HuH-7 (cell line): ENCODE measurements around the gene ATP6V1C2.
"Not testable (repeated sequence)": the region's sequence is repeated elsewhere in the genome, so short reads cannot be mapped to it uniquely, and the experiment has no call there.

ENCODE experiments used
- DNase-seq: peaks from one replicate; pipeline ENCODE4 v3.0.0; 2011; ENCODE audit warnings: low spot score

Gene ATP6V1C2

GRCh38 chr2:10786240-10786982 is 65.0 kb downstream of the ATP6V1C2 start:
- no peak for DNase-seq

- no peak for DNase-seq
Measured at GRCh38 chr2:10787176-10787968, 65.9 kb downstream of the ATP6V1C2 start.

DNA sequence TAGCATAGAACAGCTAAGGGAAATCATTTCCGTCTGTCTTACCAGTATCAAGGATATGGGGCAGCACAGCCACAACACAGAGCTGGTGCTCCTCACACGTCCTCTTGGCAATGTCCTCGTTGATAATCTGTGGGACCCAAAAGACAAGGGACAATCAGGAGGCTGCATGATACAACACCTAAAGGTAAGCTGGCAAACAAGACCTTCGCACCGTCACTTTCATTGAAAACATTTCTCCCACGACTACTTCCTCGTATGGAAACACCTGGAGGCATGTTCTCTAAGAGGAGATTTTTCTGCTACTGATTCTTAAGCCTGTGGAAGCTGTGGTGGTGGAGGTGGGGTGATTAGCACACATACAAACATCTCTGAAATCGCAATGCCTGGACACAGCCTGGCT is 67.4 kb downstream of the ATP6V1C2 start:
- no peak for DNase-seq

- no peak for DNase-seq
Measured at GRCh38 chr2:10790228-10790973, 69.0 kb downstream of the ATP6V1C2 start.

DNA sequence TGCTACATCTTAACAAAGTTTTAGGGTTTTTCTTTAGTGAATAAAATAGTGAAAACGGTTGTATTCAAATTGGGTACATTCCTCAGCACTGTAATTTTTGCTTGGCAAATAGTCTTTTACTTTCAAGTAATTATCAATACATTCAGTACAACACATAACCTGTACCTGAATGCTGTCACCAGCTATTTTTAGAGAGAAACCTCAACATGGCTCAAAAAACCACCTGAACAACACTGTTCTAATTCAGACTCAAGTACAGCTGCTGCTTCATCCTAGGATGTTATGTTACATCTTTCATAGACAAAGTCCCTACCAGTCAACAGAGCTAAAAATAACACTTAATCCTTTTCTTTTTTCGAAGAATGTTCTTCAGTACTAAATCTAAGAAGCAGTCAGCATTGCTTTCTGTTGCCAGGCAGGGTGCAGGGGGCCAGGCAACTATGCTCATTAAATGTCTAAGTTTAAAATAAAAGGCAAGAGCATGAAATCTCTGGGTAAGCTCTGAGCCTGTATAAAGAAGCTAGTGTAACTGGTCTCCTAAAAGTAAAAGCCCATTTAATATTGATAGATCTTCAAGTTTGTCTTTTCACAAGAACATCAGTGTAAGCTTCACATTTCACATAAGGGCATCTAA is 70.7 kb downstream of the ATP6V1C2 start:
- DNase-seq: no peak

DNA sequence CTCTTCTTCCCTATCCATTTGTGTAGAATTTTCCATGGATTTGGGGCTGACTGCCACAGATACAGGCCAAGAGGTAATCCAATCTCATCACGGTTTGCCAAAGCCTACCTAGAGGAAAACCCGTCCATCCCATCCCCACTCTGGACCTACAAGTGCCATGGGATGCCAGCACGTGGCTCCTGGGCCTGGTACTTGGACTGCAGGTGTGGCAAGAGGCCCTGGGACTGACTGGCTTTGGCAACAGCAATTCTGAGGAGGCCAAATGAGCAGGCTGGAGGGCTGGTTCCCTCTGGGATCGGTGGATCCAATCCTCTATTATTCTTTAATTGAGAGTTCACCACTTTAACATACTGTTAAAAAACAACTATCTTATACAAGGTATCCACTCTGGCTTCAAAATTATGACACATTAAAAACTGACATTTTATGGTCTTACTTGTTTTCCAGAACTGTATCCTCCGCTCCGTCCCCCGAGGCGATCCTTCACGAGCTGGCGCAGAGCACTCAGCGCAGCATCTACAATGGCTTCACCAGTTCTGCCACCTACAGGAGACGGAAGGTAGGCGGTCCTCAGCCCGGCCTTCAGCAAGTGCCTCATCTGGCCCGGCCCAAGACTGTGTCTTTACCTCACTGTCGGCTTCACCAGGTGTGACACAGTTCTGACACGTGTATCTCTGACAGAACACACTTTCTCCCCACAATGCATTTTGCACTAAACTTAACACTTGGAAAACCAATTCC is 71.4 kb downstream of the ATP6V1C2 start:
- no peak for DNase-seq

GRCh38 chr2:10793816-10794215 is 72.4 kb downstream of the ATP6V1C2 start:
- no peak for DNase-seq

DNA sequence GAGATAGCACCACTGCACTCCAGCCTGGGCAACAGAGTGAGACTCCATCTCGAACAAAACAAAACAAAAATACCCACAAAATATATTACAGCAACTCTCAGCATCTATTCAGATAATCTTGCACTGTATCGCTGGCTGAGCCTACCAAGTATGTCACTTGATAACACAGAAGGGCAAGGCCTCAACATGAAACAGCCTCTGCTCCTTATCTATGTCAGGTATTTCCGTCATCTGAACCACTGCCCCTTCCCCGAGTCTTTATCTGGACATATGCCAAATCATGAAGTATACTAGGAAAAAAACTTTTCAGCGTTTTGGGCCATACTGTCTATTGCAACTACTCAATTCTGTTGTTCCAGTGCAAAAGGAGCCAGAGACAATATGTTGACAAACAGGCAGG is 73.4 kb downstream of the ATP6V1C2 start:
- DNase-seq: no peak

- no peak for DNase-seq
Measured at GRCh38 chr2:10795508-10796046, 74.1 kb downstream of the ATP6V1C2 start.

- no peak for DNase-seq
Measured at GRCh38 chr2:10796703-10797102, 75.3 kb downstream of the ATP6V1C2 start.

DNA sequence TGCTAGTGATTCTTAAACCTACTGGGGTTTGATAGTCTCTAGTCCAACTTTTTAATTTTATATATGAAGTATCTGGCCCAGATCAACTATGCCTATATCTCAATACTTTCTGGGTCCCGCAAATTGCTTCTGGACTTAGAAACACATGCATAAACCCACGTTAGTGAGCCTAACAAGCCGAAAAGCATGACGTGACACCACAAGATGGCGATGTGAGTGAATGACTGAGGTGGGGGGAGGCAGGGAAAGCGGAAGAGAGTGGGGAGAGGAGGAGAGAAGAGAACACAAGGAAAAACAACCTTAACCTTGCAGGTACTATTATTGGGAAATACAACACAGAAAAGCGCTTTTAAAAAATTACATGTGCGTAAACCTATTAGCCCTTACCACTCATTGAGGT is 77.4 kb downstream of the ATP6V1C2 start:
- DNase-seq: no peak

DNA sequence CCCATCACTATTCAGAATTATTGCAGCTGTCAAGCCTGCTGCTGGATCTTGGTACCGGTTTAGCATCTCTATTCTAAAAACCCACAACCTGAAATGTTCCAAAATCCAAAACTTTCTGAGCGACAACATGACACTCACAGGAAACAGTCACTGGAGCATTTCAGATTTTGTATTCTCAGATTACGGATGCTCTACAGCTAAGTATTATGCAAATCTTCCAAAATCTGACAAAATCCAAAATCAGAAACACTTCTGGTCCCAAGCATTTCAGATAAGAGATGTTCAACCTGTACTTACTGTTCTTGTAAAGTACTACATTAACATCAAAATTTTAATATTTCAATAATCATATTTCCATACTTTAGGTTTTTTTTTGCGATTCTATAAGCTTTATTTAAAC is 78.7 kb downstream of the ATP6V1C2 start:
- DNase-seq: no peak

GRCh38 chr2:10802657-10803056 is 81.2 kb downstream of the ATP6V1C2 start:
- DNase-seq: no peak

DNA sequence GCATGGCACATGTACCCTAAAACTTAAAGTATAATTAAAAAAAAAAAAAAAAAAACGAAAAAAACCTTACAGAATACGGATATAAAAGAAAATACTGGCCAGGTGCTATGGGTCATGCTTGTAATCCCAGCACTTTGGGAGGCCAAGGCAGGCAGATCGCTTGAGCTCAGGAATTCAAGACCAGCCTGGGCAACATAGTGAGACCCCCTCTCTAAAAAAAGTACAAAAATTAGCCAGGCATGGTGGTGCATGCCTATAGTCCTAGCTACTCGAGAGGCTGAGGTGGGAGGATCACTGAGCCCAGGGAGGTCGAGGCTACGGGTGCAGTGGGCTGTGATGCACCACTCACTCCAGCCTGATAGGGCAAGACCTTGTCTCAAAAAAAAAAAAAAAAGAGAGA is 84.6 kb downstream of the ATP6V1C2 start:
- DNase-seq: not testable (repeated sequence)

DNA sequence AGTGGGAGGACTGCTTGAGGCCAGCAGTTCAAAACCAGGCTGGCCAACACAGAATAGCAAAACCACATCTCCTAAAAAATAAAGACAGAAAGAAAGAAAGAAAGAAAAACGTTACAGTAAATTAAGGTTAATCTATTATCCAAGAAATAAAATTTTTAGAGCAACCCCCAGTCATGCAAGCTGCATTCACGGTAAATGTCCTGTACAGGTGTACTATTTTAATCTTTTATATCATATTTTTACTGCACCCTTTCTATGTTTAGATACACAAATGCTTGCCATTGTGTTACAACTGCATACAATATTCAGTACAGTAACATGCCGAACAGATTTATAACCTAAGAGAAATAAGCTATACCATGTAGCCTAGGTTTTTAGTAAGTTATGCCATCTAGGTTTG is 85.1 kb downstream of the ATP6V1C2 start:
- no peak for DNase-seq

- no peak for DNase-seq
Measured at GRCh38 chr2:10810202-10811161, 89.1 kb downstream of the ATP6V1C2 start.

GRCh38 chr2:10811517-10811916 is 90.1 kb downstream of the ATP6V1C2 start:
- no peak for DNase-seq

DNA sequence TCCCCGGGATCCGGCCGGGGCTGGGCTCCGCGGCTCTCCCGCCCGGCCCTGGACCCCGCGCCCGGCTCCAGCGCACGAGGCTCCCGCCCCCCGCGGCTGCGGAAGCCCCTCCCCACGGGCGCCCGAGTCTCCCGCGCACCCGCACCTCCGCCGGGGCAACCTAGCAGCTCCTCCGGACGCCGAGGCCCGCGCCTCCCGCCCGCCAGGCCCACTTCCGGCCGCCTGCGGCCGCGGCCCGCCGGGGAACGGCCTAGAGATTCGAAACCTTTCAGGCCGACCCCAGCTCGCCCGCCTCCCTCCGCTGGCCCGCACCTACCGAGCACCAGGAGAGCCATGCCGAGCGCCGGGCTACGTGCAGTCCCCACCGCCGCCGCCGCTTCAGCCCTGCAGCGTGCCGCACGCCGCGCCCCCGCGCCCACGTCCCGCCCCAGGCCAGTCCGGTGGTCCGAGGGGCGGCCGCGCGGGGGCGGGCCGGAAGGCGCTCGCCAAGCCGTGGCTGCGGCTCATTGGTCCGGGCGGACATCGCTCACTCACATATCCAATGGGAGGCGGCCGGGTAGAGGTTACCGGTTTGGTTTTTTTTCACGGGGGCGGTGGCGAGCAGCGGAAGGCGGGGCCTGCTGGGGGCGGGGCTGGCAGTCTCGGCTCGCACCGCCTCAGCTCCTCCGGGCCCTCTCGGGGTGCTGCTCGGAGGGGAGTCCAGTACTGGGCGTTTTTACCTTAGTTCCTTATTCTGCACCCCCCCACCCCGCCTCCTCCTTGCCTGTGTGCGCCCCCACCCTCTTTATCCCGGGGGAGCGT is 91.1 kb downstream of the ATP6V1C2 start, which contains the start of gene PDIA6:
Gene PDIA6 (minus strand): TSS at position 424 of the 801 bp plus-strand sequence. CDS start 89 bp downstream, at position 335.
- peak; percentile 93 for DNase-seq
